ENCODE measurements around the gene ANKRD22. TPM values are rescaled to one million over a fixed set of nuclear protein-coding genes. Genes with fewer than 3 reads are reported as not detected.

ANKRD22 gene
- total and polyA plus RNA-seq, 2 donors (not counting 3 experiments of a cell fraction or from before 2014, with no cell fraction given): not detected

- H3K9me3 ChIP-seq (replicated peaks; ENCODE audit: control insufficient read depth, insufficient read depth, low read length): no peaks in the 10 kb centered on the region
- FAIRE-seq: no peak
- BruUV-seq (replicated peaks): no TSS peak
- TF ChIP-seq CTCF (IDR thresholded peaks at IDR 0.05; ENCODE audit: extremely low read depth in 1 of 2, insufficient read depth in 1 of 2, low read depth in 1 of 2, low read length in 2 of 2) (no peak), JUN (IDR thresholded peaks at IDR 0.05; ENCODE audit: borderline replicate concordance, insufficient read depth, insufficient read length, low read depth) (no peak), GATA2 (IDR thresholded peaks at IDR 0.05; ENCODE audit: insufficient read depth, insufficient read length, low read depth, low read length) (no peak), MYC (IDR thresholded peaks at IDR 0.05; ENCODE audit: low read depth, low read length) (no peak), MAX (IDR thresholded peaks at IDR 0.05; ENCODE audit: insufficient read depth, insufficient read length) (no peak), FOS (IDR thresholded peaks at IDR 0.05; ENCODE audit: borderline replicate concordance, insufficient read depth, low read length) (no peak), POLR2AphosphoS5 (IDR thresholded peaks at IDR 0.05; ENCODE audit: insufficient read depth, low read depth, low read length) (no peak)
- no peak for DNase-seq (ENCODE audit: low read depth, low spot score)
- no peaks in the 10 kb centered on the region for H4K20me1 ChIP-seq (replicated peaks; ENCODE audit: control insufficient read depth, extremely low read depth, insufficient read depth, low read length)
- no peak overlapping the region for H3K4me3 ChIP-seq (replicated peaks in 1 of 3; ENCODE audit: insufficient read depth in 1 of 3, low read depth in 1 of 3, low read length in 3 of 3)
- intact Hi-C loops (cut with micrococcal nuclease) (no loop called here), dilution Hi-C loops (cut with MboI; ENCODE audit: extremely low pct_ligation_motif_present, low sequenced_read_pairs) (no loop called here)
- no peak overlapping the region for H2AFZ ChIP-seq (ENCODE audit: low read depth, low read length)
- H3K79me2 ChIP-seq (ENCODE audit: control insufficient read depth, insufficient read depth, low read length): no peaks in the 10 kb centered on the region
- no peaks in the 10 kb centered on the region for H3K36me3 ChIP-seq (ENCODE audit: control insufficient read depth in 2 of 2, extremely low read depth in 1 of 2, insufficient read depth in 2 of 2, low read length in 2 of 2)
- H3K9ac ChIP-seq (replicated peaks; ENCODE audit: extremely low read depth, insufficient read depth, low read length): no peak overlapping the region
- H3K4me1 ChIP-seq (ENCODE audit: control insufficient read depth, extremely low read depth, insufficient read depth, low read length): peaks cover 4% of the 10 kb centered on the region
- H3K27ac ChIP-seq (ENCODE audit: insufficient read depth, low read depth, low read length): no peak overlapping the region
- H3K4me2 ChIP-seq (ENCODE audit: insufficient read depth, low read length): no peak overlapping the region
- H3K9me1 ChIP-seq (replicated peaks; ENCODE audit: control insufficient read depth, extremely low read depth, insufficient read depth, low read length): no peaks in the 10 kb centered on the region
- CTCF ChIA-PET: interaction anchor here (0.9 to 1.4 kb wide), 2 partner anchors 53 to 216 kb away, joined by 3 read pairs; no protein-coding TSS in a partner anchor
- POLR2A ChIA-PET: no interaction called here
- no peaks in the 10 kb centered on the region for H3K27me3 ChIP-seq (ENCODE audit: control insufficient read depth in 2 of 2, insufficient read depth in 2 of 2, low read length in 2 of 2)
Measured at GRCh38 chr10:88781206-88781605, 70.4 kb downstream of the ANKRD22 start.

Other genes with a start within 250 kb of the ANKRD22 start
- not detected in 2 replicates for gene LIPF, start 187.4 kb downstream of the ANKRD22 start, total RNA-seq
- gene LIPF, start 187.4 kb downstream of the ANKRD22 start, polyA plus RNA-seq: not detected in 2 replicates
- not detected in 2 replicates for gene LIPK, start 145.6 kb downstream of the ANKRD22 start, total RNA-seq
- not detected in 2 replicates for gene LIPK, start 145.6 kb downstream of the ANKRD22 start, polyA plus RNA-seq
- not detected in 2 replicates for gene LIPN, start 91.8 kb downstream of the ANKRD22 start, total RNA-seq
- gene LIPN, start 91.8 kb downstream of the ANKRD22 start, polyA plus RNA-seq: not detected in 2 replicates
- not detected in 2 replicates for gene LIPM, start 49.1 kb downstream of the ANKRD22 start, total RNA-seq
- gene LIPM, start 49.1 kb downstream of the ANKRD22 start, polyA plus RNA-seq: not detected in 2 replicates
- 1.0 and 1.8 TPM in 2 replicates for gene STAMBPL1, start 28.4 kb upstream of the ANKRD22 start, total RNA-seq
- 0.70 and 0.84 TPM in 2 replicates for gene STAMBPL1, start 28.4 kb upstream of the ANKRD22 start, polyA plus RNA-seq
- gene ACTA2, start 100.9 kb upstream of the ANKRD22 start, total RNA-seq: 9.7 and 13.0 TPM in 2 replicates
- 6.3 and 7.0 TPM in 2 replicates for gene ACTA2, start 100.9 kb upstream of the ANKRD22 start, polyA plus RNA-seq
- gene FAS, start 139.0 kb upstream of the ANKRD22 start, total RNA-seq: 6.0 and 6.1 TPM in 2 replicates
- gene FAS, start 139.0 kb upstream of the ANKRD22 start, polyA plus RNA-seq: 1.7 and 2.0 TPM in 2 replicates